Midbrain (tissue), 1 donor: ENCODE results near the gene EFS.

Experiments used
- DNase-seq: peaks from one replicate; lab custom pipeline; 2025; lab: John Stamatoyannopoulos, UW

The EFS gene

DNA sequence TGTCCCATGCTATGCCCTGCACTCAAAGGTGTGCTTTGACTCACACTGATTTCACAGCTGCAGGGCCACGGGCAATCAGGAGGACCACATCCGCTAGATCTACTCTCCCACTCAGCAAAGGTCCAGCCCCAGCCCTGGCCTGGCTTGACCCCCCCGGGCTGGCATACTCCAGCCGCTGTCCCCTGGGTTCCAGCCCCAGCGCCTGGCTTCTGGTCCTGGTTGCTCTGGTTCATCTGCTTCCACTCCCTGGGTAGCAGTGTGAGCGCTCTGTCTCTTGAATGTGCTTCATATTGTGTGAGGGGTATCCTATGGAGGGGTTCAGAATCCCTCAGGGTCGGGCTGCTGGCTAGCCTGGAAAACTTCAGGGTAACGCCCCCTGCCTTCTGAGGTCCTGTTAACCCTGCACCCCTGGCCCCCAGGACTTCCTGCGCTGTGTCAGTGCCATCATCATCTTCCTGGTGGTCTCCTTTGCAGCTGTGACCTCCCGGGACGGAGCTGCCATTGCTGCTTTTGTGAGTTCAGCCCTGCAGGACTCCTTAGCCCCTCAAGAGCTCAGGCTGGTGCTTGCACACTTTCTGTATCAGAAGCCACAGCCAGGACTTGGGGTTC lies 13.7 kb upstream of the EFS start:
- DNase-seq, result no peak

DNA sequence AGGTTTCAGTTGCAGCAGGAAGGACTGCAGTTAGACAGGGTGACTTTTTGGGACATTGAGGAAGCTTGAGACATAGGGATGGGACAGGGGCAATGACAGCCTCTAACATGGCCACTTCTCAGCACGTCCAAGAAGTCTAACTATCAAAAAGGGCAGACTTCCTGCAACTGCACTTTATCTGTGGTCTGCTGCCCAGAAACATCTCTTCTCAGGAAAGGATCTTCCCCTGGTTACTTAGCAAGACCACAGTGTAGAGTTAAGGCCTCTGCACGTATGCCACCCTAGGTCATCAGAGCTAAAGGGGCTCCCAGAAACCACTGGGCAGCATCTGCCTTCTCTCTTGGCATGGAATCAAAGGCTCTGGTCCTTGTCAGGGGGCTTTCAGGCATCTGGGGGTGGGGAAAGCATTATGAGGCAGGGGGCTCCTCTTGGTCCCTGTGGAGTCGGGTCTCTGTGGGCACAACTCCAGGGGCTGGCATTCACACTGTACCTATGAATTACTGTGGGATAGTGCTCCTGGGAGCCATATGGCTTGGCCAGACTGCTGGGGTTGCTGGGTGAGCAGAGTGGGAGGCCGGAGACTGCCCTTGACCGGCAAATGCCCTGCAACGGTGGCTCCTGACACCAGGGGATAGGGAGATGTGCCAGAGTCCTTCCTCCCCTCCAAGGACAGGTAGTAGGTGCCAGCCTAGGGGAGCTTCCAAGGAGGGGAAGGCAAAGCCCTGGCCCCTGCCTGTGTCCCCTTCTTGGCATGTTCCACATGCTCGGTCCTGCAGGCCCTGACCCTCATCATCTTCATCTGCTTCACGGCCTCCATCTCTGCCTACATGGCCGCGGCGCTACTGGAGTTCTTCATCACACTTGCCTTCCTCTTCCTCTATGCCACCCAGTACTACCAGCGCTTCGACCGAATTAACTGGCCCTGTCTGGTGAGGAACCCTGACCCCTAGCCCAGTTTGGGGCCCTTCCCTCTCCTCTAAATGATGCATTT lies 12.9 kb upstream of the EFS start:
- DNase-seq, result no peak

DNA sequence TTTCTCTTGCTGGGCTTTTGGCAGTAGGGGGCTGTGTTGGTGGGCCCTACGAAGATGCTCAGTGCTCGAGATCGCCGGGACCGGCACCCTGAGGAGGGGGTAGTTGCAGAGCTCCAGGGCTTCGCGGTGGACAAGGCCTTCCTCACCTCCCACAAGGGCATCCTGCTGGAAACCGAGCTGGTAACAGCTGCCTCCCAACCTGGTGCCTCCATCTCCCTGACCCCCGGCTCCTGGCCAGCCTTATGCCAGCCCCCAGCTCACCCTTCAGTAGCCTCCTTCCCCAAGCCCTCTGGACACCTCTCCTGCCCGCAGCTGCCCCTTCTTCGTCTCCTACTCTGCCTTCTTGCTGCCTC lies 12.2 kb upstream of the EFS start:
- DNase-seq, result no peak

GRCh38 chr14:23376482-23377197 lies 11.7 kb upstream of the EFS start, which contains the start of gene CMTM5:
CMTM5 (plus strand) TSS chr14:23377046; CDS start chr14:23377252, 206 bp downstream.
- peak; percentile 94 for DNase-seq

DNA sequence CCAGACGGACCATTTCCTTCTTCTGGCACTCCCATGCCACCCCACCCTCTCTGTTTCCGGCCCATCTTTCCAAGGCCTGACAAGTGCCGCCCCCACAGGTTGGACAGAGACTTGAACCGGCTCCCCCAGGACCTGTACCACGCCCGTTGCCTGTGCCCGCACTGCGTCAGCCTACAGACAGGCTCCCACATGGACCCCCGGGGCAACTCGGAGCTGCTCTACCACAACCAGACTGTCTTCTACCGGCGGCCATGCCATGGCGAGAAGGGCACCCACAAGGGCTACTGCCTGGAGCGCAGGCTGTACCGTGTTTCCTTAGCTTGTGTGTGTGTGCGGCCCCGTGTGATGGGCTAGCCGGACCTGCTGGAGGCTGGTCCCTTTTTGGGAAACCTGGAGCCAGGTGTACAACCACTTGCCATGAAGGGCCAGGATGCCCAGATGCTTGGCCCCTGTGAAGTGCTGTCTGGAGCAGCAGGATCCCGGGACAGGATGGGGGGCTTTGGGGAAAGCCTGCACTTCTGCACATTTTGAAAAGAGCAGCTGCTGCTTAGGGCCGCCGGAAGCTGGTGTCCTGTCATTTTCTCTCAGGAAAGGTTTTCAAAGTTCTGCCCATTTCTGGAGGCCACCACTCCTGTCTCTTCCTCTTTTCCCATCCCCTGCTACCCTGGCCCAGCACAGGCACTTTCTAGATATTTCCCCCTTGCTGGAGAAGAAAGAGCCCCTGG lies 10.7 kb upstream of the EFS start:
- DNase-seq, result peak; percentile 40

DNA sequence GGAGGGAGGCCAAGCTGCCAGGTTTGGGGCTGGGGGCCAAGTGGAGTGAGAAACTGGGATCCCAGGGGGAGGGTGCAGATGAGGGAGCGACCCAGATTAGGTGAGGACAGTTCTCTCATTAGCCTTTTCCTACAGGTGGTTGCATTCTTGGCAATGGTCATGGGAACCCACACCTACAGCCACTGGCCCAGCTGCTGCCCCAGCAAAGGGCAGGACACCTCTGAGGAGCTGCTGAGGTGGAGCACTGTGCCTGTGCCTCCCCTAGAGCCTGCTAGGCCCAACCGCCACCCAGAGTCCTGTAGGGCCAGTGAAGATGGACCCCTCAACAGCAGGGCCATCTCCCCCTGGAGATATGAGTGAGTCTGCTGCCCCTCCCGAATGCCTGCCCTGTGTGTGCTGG lies 8.1 kb upstream of the EFS start:
- DNase-seq, result no peak

GRCh38 chr14:23372509-23372908 lies 7.5 kb upstream of the EFS start, which contains the start of gene IL25:
IL25 (plus strand) TSS chr14:23372809.
- no peak for DNase-seq

- no peak for DNase-seq
Measured at GRCh38 chr14:23371865-23372264, 6.9 kb upstream of the EFS start.

DNA sequence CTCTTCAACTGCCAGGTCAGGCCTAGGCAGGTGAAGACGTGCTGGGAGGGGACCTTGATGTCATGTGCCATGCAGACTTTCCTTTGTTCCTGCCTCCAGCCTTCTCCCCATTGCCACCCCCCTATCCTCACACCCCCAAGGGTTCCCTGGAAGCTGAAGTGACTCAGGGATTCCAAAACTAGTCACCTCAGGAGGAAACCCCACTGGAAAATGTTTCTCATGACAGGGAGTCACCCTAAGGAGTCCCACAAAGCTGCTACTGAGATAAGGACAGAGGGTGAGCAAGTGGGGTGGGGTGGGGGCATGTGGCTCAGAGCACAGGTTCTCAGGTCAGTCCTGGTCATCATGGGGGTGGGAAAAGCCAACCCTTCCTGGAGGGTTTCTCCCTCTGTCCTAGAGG lies 5.2 kb upstream of the EFS start:
- DNase-seq, result no peak

- DNase-seq, result peak; percentile 74
Measured at GRCh38 chr14:23366426-23366921, 1.5 kb upstream of the EFS start.

DNA sequence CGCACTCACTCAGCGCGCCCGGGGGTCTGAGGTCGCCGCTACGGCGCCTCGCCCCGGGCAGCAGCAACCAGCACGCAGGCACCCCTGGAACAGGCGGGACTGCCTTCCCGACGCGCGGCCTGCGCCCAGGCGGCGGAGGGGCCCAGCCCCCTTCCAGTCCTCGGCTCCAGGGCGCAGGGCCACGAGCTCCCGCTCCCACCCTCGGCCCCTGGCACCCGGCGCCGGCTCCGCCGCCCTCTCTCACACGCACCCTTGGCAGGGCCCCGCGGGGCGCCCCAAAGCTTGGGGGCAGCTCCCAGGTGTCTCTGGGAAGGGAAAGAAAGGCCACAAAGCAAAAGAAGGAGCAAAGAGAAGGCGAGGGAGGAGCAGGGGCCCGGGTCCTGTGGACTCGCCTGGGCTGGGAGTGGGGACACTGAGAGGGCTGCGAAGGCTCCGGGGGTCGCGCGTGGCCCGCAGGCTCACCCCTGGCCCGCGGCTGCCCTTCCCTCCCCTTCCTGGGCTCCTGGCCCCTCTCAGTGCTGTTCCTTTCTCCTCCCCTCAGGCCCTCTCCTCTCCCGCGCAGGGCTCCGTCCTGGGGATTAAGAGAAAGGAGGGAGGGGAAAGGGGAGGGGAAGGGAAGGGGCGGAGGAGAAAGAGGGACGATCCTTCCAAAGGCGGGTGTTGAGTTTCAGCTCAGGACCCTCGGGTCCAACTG lies 907 bp upstream of the EFS start:
- peak; percentile 74 for DNase-seq

DNA sequence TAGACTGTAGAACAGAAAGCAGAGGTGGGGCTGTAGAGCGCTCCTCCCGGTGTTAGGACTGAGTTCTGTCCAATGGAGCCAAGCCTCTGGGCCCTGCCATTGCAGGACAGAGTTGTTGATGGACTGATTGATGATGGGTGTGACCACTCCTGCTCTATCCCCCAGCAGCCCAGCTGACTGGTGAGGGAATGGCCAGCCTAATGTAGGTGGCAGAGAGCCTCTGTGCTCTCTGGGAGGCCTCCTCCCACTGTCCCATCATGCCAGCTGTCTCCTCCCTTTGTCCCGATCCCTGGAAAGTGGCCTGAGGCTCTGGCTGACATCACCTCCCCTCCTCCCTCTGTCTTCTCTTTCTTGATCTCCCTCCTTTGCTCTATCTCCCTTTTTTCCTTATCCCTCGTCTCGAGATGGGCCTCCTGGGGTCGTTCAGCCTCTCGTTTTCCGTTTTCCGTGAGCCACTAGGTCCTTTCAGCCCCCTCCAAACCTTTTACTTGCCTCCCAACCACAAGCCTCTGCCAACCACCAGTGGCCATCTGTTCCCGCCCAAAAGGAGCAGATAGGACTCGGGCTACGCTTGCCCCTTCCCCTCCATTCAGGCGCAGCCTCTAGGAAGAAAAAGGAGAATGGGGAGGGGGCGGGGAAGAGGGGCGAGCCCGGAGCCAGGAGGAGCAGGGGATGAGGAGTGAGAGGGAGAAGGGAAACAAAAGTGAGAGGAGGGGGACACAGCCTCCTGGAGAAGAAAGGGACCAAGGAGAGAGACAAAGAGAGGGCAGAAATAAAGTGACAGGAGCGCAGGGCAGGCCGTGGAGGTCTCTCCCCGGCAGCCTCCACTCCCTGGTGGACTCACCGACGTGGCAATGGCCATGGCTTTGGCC lies 572 bp downstream of the EFS start:
- peak; percentile 68 for DNase-seq

- DNase-seq, result peak; percentile 15
Measured at GRCh38 chr14:23362200-23362599, 2.8 kb downstream of the EFS start.

DNA sequence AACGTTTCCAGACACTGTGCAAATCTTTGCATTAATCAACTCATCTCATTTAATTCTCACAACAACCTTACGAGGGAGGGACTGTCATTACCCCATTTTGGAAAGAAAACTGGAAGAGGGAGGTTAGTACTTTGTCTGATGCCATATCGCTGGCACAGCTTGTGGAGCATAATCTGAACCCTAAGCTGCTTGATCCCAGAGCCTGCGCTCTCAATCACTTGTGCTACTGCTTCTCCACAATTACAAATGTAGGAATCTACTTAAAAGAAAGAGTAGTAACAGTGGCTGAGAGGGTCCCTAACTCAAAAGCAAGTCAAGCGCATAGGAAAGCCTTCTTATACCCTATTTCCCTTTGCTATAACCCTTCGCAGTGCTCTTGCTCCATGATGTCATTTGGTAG lies 3.2 kb downstream of the EFS start:
- DNase-seq, result no peak

DNA sequence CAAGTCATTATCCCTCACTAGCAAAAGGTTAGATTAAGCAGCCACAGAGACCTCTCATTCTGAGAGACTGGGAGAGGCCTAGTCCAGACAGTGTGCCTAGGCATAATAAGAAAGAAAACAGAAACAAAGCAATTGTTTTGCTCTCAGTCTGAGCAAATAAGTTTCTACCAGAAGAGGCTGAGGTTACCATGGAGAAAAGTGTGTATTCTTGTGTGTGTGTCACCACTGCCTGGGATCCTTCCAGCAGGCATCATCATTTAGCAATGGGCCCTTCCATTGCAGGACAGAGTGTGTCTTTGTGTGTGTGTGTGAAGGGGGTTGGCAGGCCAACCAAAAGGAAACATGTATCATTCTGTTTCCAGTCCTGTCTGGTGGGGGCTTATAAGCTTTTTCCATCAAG lies 3.7 kb downstream of the EFS start:
- peak; percentile 28 for DNase-seq

DNA sequence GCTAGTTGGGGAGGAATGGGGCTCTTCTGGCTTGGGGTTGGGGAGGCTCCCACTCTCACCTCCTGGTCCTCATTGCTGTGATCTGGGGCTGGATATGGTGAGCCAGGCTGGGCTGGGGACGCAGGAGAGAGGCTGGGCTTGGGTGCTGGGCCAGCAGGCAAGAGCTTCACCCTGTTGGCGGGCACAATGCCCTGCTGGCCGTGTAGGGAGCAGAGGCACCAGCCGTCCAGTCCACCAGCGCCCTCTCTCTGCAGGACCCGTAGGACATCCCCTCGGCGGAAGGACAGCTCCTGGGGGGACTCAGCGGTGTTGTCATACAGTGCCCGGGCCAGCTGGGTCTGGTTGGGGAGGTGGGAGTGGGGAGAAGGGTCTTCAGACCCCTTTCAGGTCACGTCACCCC lies 4.5 kb downstream of the EFS start:
- DNase-seq, result peak; percentile 76

- no peak for DNase-seq
Measured at GRCh38 chr14:23359722-23360447, 5.1 kb downstream of the EFS start.

DNA sequence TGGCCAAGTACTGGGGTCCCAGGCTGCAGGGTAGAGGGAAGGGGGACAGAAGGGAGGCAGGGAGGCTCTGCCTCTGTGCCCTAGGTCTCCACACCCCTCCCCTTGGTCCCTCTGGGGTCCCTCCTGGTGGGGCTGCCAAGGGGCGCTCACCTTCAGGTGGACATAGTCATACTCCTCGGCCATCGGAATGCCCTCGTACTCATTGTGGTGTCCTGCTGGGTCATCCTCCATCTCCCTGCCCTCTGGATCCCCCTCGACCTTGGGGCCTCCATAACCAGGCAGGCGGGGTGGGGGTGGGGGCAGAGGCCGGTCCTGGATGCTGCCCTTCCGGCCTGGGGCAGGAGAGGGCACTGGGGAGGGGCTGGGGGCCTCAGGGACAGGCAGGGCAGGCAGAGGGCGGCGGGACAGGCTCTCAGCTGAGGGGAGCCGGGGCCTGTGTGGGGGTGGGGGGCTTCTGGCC lies 5.8 kb downstream of the EFS start:
- no peak for DNase-seq

GRCh38 chr14:23358553-23359166 lies 6.3 kb downstream of the EFS start:
- DNase-seq, result no peak
